ENCODE results near the gene TAB2. TPM values are rescaled to one million over a fixed set of nuclear protein-coding genes. Genes with fewer than 3 reads are reported as not detected.

TAB2 gene
- total and polyA plus RNA-seq, 9 of the 15 experiments (the other 6 are each of a cell fraction or from before 2014, with no cell fraction given) = 9.1 to 38.3 (median 18.6) TPM

DNA sequence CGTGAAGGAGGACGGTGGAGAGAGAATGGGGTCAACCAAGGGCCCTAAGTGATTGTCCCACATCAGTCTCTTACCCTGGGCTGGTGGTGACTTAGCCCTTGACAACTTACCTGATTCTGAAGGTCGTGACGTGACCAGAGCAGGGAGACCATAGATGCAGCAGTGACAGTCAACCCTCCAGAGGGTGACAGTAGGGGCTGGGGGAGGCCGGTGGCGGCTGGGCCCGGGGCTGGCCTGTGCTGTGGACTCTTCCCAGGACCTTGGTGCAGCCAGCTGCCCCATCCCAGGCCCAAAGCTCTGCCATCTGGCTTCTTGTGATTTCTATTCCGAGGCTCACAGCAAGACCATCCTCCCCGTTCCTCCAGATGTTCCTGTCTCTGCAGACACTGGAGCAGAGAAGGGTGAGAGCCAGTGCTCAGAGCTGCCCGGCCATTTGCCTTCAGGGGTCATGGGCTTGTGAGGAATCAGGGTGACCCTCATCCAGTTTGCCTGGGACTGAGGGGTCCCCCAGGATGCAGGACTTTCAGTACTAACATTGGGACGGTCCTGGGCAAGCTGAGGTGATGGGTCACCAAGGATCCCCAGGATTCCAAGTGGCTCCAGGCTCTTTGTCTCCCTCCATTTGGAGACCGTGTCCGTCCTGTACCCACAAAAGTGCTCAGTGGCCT is 118.5 kb downstream of the TAB2 start:
- Histone ChIP-seq H2AFZ (ENCODE audit: low read depth, low read length) (no peak overlapping the region), H3K79me2 (ENCODE audit: control insufficient read depth, insufficient read depth, low read length) (no peaks in the 10 kb centered on the region), H3K27me3 (ENCODE audit: control insufficient read depth in 2 of 2, insufficient read depth in 2 of 2, low read length in 2 of 2) (peaks cover 16 to 35% of the 10 kb centered on the region in 2 experiments), H4K20me1 (replicated peaks; ENCODE audit: control insufficient read depth, insufficient read depth, low read length) (0 out of 2 replicates have a peak, but pooled peaks cover 4% of the 10 kb centered on the region), H3K27ac (ENCODE audit: extremely low read depth, low read depth, low read length) (no peak overlapping the region), H3K9me1 (ENCODE audit: control insufficient read depth, insufficient read depth, low read length) (no peaks in the 10 kb centered on the region), H3K4me2 (ENCODE audit: insufficient read depth, low read length) (no peak overlapping the region), H3K36me3 (ENCODE audit: control insufficient read depth, insufficient read depth, low read length) (no peaks in the 10 kb centered on the region), H3K9me3 (replicated peaks; ENCODE audit: control insufficient read depth, insufficient read depth, low read depth, low read length) (no peaks in the 10 kb centered on the region), H3K9ac (ENCODE audit: insufficient read depth in 1 of 2, low read depth in 2 of 2, low read length in 2 of 2) (no peak overlapping the region), H3K4me3 (no peak overlapping the region), H3K4me1 (replicated peaks in 1 of 2; ENCODE audit: control insufficient read depth in 2 of 2, insufficient read depth in 2 of 2, low read length in 2 of 2) (no peaks in the 10 kb centered on the region; a peak in 1 of 5 replicates)
- intact Hi-C loops (cut with micrococcal nuclease) (loop anchor here (10.0 kb wide), 1 partner anchor 241 kb away; no protein-coding TSS in a partner anchor), in situ Hi-C loops (cut with MboI) (loop anchor here (25.0 kb wide), 1 partner anchor 874 kb away; no protein-coding TSS in a partner anchor)
- POLR2A ChIA-PET = interaction anchor here (0.6 kb wide), 2 partner anchors 10 to 593 kb away, joined by 3 read pairs; no protein-coding TSS in a partner anchor
- BruUV-seq (replicated peaks) = no TSS peak
- DNase-seq (ENCODE audit: extremely low read depth in 1 of 4, low spot score in 3 of 4) (peak in 1 of 4 experiments; percentile 4), FAIRE-seq (no peak), ATAC-seq (peak; percentile 12; the same call in 2 of the 3 replicates)
- CTCF ChIA-PET (ENCODE audit: low intra/inter-chr PET ratio) = no interaction called here
- WGBS (ENCODE audit: insufficient coverage, low coverage, missing lambda C conversion rate) = 1% methylated on average over 13 of the region's 13 CpGs
- TF ChIP-seq TFAP4 (CRISPR knock-in tag; IDR thresholded peaks at IDR 0.05; ENCODE audit: borderline replicate concordance) (no peak), NFIC (IDR thresholded peaks at IDR 0.05) (no peak), NFYB (IDR thresholded peaks at IDR 0.05; ENCODE audit: extremely low read depth, insufficient read length) (no peak), CHD1 (IDR thresholded peaks at IDR 0.05; ENCODE audit: low read length) (no peak), GABPA (tag; conservative IDR thresholded peaks at IDR 0.05; ENCODE audit: low read depth) (no peak)
- TF ChIP-seq, protein P1, sequence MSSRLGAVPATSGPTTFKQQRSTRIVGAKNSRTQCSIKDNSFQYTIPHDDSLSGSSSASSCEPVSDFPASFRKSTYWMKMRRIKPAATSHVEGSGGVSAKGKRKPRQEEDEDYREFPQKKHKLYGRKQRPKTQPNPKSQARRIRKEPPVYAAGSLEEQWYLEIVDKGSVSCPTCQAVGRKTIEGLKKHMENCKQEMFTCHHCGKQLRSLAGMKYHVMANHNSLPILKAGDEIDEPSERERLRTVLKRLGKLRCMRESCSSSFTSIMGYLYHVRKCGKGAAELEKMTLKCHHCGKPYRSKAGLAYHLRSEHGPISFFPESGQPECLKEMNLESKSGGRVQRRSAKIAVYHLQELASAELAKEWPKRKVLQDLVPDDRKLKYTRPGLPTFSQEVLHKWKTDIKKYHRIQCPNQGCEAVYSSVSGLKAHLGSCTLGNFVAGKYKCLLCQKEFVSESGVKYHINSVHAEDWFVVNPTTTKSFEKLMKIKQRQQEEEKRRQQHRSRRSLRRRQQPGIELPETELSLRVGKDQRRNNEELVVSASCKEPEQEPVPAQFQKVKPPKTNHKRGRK (tag; IDR thresholded peaks at IDR 0.05) = no peak
